Neural progenitor cell (in vitro differentiated cells): ENCODE measurements around the gene CXCL1.

Experiments
- CTCF ChIP-seq: fragments of 200-600 bp; sonication (generic); IDR thresholded peaks from 2 replicates; pipeline ENCODE4 v1.5.1; 2017; ENCODE audit warnings: antibody characterized with exemption, mild to moderate bottlenecking
- EZH2 ChIP-seq: fragments of 200-600 bp; sonication (generic); IDR thresholded peaks from 2 replicates; pipeline ENCODE4 v1.6.1; 2017; ENCODE audit warnings: antibody characterized with exemption, mild to moderate bottlenecking, moderate library complexity
- EZH2phosphoT487 ChIP-seq: fragments of 200-600 bp; sonication (generic); IDR thresholded peaks from 2 replicates; pipeline ENCODE4 v1.6.1; 2017; ENCODE audit warnings: antibody characterized with exemption

- TF ChIP-seq EZH2 = no peak
- no peak for TF ChIP-seq CTCF
- no peak for TF ChIP-seq EZH2phosphoT487
These were observed 27.8 kb upstream of the CXCL1 start for GRCh38 chr4:73841243-73841925.
